Middle frontal gyrus (tissue), 1 donor: Measurements from ENCODE around the gene GNG3.

ENCODE experiments used
- DNase-seq: peaks from one replicate; pipeline ENCODE4 v3.0.0-alpha.2; 2015; ENCODE audit warnings: low spot score; ENCODE audit errors: extremely low spot score

GNG3 gene

GRCh38 chr11:62755086-62755615 lies 47.7 kb downstream of the GNG3 start:
- DNase-seq, result no peak

- no peak for DNase-seq
Measured at GRCh38 chr11:62757846-62758788, 50.6 kb downstream of the GNG3 start.
